Measurements from ENCODE around the gene GPRC5C.

Gene GPRC5C, protein sequence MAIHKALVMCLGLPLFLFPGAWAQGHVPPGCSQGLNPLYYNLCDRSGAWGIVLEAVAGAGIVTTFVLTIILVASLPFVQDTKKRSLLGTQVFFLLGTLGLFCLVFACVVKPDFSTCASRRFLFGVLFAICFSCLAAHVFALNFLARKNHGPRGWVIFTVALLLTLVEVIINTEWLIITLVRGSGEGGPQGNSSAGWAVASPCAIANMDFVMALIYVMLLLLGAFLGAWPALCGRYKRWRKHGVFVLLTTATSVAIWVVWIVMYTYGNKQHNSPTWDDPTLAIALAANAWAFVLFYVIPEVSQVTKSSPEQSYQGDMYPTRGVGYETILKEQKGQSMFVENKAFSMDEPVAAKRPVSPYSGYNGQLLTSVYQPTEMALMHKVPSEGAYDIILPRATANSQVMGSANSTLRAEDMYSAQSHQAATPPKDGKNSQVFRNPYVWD

DNA sequence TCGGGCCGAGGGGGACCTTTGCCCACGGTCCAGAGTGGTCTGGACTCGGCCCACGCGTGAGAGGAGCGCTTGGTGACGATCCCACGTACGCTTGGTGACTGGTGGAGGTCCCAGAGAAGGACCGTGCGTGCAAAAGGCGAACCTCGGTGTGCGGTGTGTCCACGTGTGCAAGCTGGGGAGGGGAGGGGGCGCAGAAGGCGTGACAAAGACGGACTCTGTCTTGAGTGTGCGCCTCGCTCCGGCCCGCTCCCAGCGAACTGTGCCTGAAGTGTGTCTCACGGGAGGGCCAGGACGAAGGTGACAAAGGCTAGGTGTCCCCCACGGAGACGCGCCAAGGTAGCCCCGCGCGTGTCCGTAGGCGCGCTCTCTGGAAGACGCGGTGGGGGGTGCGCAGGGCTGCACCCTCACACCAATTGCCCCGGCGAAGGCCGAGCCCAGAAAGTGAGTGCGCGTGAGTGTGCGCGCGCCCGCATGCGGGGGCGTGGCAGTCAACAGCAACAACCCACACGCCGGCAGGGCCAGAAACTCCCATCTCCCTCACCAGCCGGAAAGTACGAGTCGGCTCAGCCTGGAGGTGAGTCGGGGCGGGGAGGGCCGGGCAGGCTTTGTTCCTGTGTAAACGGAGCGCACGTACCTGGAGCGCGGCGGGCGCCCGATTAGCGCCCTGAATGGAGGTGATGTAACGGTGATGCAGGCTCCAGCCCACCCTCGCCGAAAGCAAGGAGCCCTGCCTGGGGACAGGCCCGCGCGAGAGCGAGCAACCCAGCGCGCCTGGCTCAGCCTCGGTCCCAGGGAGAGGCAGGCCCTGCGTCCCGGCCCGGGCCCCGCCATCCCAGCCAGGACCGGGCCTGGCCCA is at the start of gene GPRC5C:
Gene GPRC5C, plus strand, starts transcription at position 521 of the 856 bp plus-strand sequence. CDS start 7,689 bp downstream, outside the sequence.
- Histone ChIP-seq H4K20me1 (ENCODE audit: insufficient read depth) (no peaks in the 10 kb centered on the region), H3K27me3 (ENCODE audit: insufficient read depth, low read depth) (peaks cover 36% of the 10 kb centered on the region), H3K9ac (no peak within 1 kb of the TSS), H3K79me2 (ENCODE audit: insufficient read depth, low read depth) (no peaks in the 10 kb centered on the region), H3K4me1 (ENCODE audit: low read depth, poor library complexity, severe bottlenecking) (no peaks in the 10 kb centered on the region), H2AFZ (ENCODE audit: low read depth) (no peak within 1 kb of the TSS), H3K4me3 (IDR thresholded peaks at IDR 0.05; ENCODE audit: insufficient read depth, low read depth, low read length) (no peak within 1 kb of the TSS), H3K4me2 (no peak within 1 kb of the TSS), H3K27ac (no peak within 1 kb of the TSS), H3K36me3 (ENCODE audit: insufficient read depth) (no peaks in the 10 kb centered on the region)
- TF ChIP-seq, protein P1, sequence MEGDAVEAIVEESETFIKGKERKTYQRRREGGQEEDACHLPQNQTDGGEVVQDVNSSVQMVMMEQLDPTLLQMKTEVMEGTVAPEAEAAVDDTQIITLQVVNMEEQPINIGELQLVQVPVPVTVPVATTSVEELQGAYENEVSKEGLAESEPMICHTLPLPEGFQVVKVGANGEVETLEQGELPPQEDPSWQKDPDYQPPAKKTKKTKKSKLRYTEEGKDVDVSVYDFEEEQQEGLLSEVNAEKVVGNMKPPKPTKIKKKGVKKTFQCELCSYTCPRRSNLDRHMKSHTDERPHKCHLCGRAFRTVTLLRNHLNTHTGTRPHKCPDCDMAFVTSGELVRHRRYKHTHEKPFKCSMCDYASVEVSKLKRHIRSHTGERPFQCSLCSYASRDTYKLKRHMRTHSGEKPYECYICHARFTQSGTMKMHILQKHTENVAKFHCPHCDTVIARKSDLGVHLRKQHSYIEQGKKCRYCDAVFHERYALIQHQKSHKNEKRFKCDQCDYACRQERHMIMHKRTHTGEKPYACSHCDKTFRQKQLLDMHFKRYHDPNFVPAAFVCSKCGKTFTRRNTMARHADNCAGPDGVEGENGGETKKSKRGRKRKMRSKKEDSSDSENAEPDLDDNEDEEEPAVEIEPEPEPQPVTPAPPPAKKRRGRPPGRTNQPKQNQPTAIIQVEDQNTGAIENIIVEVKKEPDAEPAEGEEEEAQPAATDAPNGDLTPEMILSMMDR (conservative IDR thresholded peaks at IDR 0.05; ENCODE audit: low read depth, low read length) = no peak

DNA sequence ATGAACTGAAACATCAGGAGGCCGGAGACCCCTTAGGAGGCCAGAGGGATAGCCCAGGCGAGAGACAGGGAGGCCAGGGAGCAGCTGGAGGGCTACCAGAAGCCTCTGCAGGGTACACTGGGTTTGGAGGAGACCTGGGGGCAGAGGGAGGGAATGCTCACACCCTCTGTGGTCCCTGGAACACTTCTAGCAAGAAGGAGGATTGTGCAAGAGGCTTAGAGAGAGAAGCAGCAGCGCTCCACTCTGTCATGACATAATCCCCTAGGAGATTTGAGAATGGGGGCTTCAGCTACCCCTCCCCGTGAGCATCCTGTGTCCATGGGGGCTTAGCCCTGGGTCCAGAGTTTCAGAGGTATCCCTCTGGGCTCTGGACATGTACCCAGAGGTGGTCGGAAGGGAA is 48.7 kb upstream of the GPRC5C start:
- peaks cover 92% of the 10 kb centered on the region for H3K27me3 ChIP-seq (ENCODE audit: insufficient read depth, low read depth)
- H3K79me2 ChIP-seq (ENCODE audit: insufficient read depth, low read depth) = no peaks in the 10 kb centered on the region
- H4K20me1 ChIP-seq (ENCODE audit: insufficient read depth) = no peaks in the 10 kb centered on the region
- H3K4me1 ChIP-seq (ENCODE audit: low read depth, poor library complexity, severe bottlenecking) = no peaks in the 10 kb centered on the region
- no peak overlapping the region for H2AFZ ChIP-seq (ENCODE audit: low read depth)
- no peak overlapping the region for H3K4me3 ChIP-seq (IDR thresholded peaks at IDR 0.05; ENCODE audit: insufficient read depth, low read depth, low read length)
- H3K27ac ChIP-seq = no peak overlapping the region
- H3K4me2 ChIP-seq = no peak overlapping the region
- no peaks in the 10 kb centered on the region for H3K36me3 ChIP-seq (ENCODE audit: insufficient read depth)
- TF ChIP-seq, protein P1 (conservative IDR thresholded peaks at IDR 0.05; ENCODE audit: low read depth, low read length) = no peak
- no peak overlapping the region for H3K9ac ChIP-seq

DNA sequence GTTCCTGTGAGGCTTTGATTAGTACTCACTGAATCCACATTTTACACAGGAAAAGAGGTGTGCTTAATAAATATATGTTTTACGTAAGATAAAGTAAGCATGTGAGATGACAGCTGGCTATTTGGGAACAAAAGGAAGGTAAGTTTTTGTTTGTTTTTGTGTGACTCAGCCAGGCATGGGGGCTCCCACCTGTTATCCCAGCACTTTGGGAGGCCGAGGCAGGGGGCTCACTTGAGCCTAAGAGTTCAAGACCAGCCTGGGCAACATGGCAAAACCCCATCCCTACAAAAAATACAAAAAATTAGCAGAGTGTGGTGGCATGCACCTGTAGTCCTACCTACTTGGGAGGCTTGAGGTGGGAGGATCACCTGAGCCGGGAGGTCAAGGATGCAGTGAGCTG is 46.7 kb upstream of the GPRC5C start:
- Histone ChIP-seq H3K27ac (no peak overlapping the region), H3K27me3 (ENCODE audit: insufficient read depth, low read depth) (peaks cover 87% of the 10 kb centered on the region), H3K4me1 (ENCODE audit: low read depth, poor library complexity, severe bottlenecking) (no peaks in the 10 kb centered on the region), H3K4me2 (no peak overlapping the region), H2AFZ (ENCODE audit: low read depth) (no peak overlapping the region), H4K20me1 (ENCODE audit: insufficient read depth) (no peaks in the 10 kb centered on the region), H3K9ac (no peak overlapping the region), H3K36me3 (ENCODE audit: insufficient read depth) (no peaks in the 10 kb centered on the region), H3K4me3 (IDR thresholded peaks at IDR 0.05; ENCODE audit: insufficient read depth, low read depth, low read length) (no peak overlapping the region), H3K79me2 (ENCODE audit: insufficient read depth, low read depth) (no peaks in the 10 kb centered on the region)
- TF ChIP-seq, protein P1 (conservative IDR thresholded peaks at IDR 0.05; ENCODE audit: low read depth, low read length) = no peak

DNA sequence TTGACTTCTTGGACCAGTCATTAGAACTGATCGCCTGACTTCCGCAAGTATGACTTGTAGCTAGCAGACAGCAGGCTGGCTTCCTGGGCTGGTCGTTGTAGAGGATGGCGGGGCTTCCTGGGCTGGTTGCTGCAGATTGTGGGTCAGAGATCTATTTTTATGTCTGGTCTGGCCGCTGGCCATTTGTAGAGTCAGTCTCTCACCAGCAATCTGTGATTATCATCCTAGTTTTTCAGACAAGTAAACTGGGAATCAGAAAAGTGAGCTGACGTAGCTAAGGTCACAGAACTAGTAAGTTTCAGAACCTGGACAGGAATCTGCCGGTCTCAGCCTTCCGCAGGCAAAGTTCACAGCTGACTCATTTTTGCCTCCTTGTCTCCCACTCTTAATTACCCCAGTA is 45.5 kb upstream of the GPRC5C start:
- no peak overlapping the region for H2AFZ ChIP-seq (ENCODE audit: low read depth)
- H3K4me1 ChIP-seq (ENCODE audit: low read depth, poor library complexity, severe bottlenecking) = no peaks in the 10 kb centered on the region

More for the DNA sequence above, 45.5 kb upstream of the GPRC5C start:
- Histone ChIP-seq H3K9ac (no peak overlapping the region), H3K79me2 (ENCODE audit: insufficient read depth, low read depth) (no peaks in the 10 kb centered on the region), H3K27me3 (ENCODE audit: insufficient read depth, low read depth) (peaks cover 77% of the 10 kb centered on the region), H3K27ac (no peak overlapping the region), H3K4me2 (no peak overlapping the region), H4K20me1 (ENCODE audit: insufficient read depth) (no peaks in the 10 kb centered on the region), H3K36me3 (ENCODE audit: insufficient read depth) (no peaks in the 10 kb centered on the region), H3K4me3 (IDR thresholded peaks at IDR 0.05; ENCODE audit: insufficient read depth, low read depth, low read length) (no peak overlapping the region)
- TF ChIP-seq, protein P1 (conservative IDR thresholded peaks at IDR 0.05; ENCODE audit: low read depth, low read length) = no peak

Data from KMS-11 (cell line).